Effector memory CD8-positive, alpha-beta T cell (primary cell): ENCODE results near the gene DENND1A.

Source experiments
- ATAC-seq: fragments of 150-1000 bp; cut with Tn5 transposase; replicated peaks from 2 replicates; pipeline ENCODE4 v1.10.0; 2021; ENCODE audit warnings: mild to moderate bottlenecking, moderate library complexity
- DNase-seq, 3 experiments: peaks; one replicate each; pipeline ENCODE4 v3.0.0; 2021
- H3K27ac Mint-ChIP-seq, 2 donors: one replicate each; pipeline ENCODE4 v1.8.0; 2022; ENCODE audit warnings: mild to moderate bottlenecking in 2 of 2, mixed read lengths in 2 of 2, moderate library complexity in 2 of 2
- H3K27me3 Mint-ChIP-seq, 2 donors: one replicate each; pipeline ENCODE4 v1.8.0; 2022; ENCODE audit warnings: mixed read lengths in 2 of 2
- H3K36me3 Mint-ChIP-seq: one replicate; pipeline ENCODE4 v1.8.0; 2022; ENCODE audit warnings: mild to moderate bottlenecking, moderate library complexity, mixed read lengths; ENCODE audit not compliant: insufficient read depth
- H3K4me1 Mint-ChIP-seq, 2 donors: one replicate each; pipeline ENCODE4 v1.8.0; 2022; ENCODE audit warnings: low read depth in 2 of 2, mixed read lengths in 2 of 2
- H3K4me3 Mint-ChIP-seq, 2 donors: one replicate each; pipeline ENCODE4 v1.8.0; 2022; ENCODE audit warnings: mild to moderate bottlenecking in 2 of 2, mixed read lengths in 2 of 2, moderate library complexity in 2 of 2
- H3K9me3 Mint-ChIP-seq, 2 donors: one replicate each; pipeline ENCODE4 v1.8.0; 2022; ENCODE audit warnings: mixed read lengths in 2 of 2

DENND1A gene

GRCh38 chr9:123522251-123522650 is 407.7 kb downstream of the DENND1A start:
- no peaks in the 10 kb centered on the region for H3K9me3 Mint-ChIP-seq
- DNase-seq (no peak), ATAC-seq (no peak)
- H3K4me3 Mint-ChIP-seq = no peak overlapping the region
- no peak overlapping the region for H3K27ac Mint-ChIP-seq
- no peaks in the 10 kb centered on the region for H3K36me3 Mint-ChIP-seq
- H3K4me1 Mint-ChIP-seq = peaks cover 0 to 2% of the 10 kb centered on the region in 2 donors
- no peaks in the 10 kb centered on the region for H3K27me3 Mint-ChIP-seq

GRCh38 chr9:123518338-123518737 is 411.6 kb downstream of the DENND1A start:
- Mint-ChIP-seq H3K9me3 (no peaks in the 10 kb centered on the region), H3K4me1 (peaks cover 0 to 2% of the 10 kb centered on the region in 2 donors), H3K27ac (no peak overlapping the region), H3K27me3 (no peaks in the 10 kb centered on the region), H3K4me3 (no peak overlapping the region), H3K36me3 (no peaks in the 10 kb centered on the region)
- ATAC-seq (no peak), DNase-seq (no peak)

DNA sequence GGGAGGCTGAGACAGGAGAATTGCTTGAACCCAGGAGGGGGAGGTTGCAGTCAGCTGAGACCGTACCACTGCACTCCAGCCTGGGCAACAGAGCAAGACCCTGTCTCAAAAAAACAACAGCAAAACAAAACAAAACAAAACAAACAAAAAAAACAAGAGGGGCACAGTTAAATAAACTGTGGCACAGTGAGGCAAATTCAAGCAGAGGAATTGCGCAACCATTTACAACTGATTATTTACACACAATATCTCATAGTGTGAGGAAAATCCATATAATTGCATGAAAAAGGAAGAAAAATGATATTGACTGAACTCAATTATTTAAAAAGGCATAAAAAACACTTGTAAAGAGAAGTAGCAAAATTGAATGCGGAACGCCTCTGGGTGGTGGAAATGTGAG is 412.4 kb downstream of the DENND1A start:
- no peak for DNase-seq
- no peak for ATAC-seq
- H3K36me3 Mint-ChIP-seq = no peaks in the 10 kb centered on the region
- no peak overlapping the region for H3K27ac Mint-ChIP-seq
- H3K4me3 Mint-ChIP-seq = no peak overlapping the region
- no peaks in the 10 kb centered on the region for H3K27me3 Mint-ChIP-seq
- no peaks in the 10 kb centered on the region for H3K9me3 Mint-ChIP-seq
- peaks cover 0 to 2% of the 10 kb centered on the region in 2 donors for H3K4me1 Mint-ChIP-seq

DNA sequence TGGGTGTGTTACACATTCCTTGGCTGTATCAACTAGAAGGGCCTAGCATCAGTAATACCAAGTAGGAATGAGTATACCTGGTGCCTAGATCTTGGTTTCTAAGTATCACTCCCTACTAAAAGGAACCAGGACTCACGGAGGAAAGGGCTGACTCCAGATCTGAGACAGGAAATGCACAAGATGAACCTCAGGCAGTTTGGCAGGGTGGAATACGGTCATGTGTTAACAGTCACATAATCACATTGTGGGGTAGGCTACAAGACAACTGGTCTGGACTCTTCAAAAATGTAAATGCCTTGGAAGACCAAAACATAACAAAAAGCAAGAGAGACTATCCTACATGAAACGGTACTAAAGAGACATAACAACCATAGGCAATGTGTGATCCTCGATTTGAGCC is 415.2 kb downstream of the DENND1A start:
- Mint-ChIP-seq H3K27ac (no peak overlapping the region), H3K9me3 (no peaks in the 10 kb centered on the region), H3K4me3 (no peak overlapping the region), H3K4me1 (peaks cover 0 to 2% of the 10 kb centered on the region in 2 donors), H3K27me3 (no peaks in the 10 kb centered on the region), H3K36me3 (no peaks in the 10 kb centered on the region)
- DNase-seq (no peak), ATAC-seq (no peak)

GRCh38 chr9:123513554-123513953 is 416.4 kb downstream of the DENND1A start:
- Mint-ChIP-seq H3K27ac (no peak overlapping the region), H3K27me3 (no peaks in the 10 kb centered on the region), H3K36me3 (no peaks in the 10 kb centered on the region), H3K4me1 (peaks cover 0 to 2% of the 10 kb centered on the region in 2 donors), H3K9me3 (no peaks in the 10 kb centered on the region), H3K4me3 (no peak overlapping the region)
- ATAC-seq (no peak), DNase-seq (no peak)

- ATAC-seq = no peak
- no peak overlapping the region for H3K27ac Mint-ChIP-seq
- H3K4me1 Mint-ChIP-seq = no peaks in the 10 kb centered on the region
- H3K9me3 Mint-ChIP-seq = no peaks in the 10 kb centered on the region
- peaks cover 2% of the 10 kb centered on the region for H3K36me3 Mint-ChIP-seq
- no peaks in the 10 kb centered on the region for H3K27me3 Mint-ChIP-seq
- H3K4me3 Mint-ChIP-seq = no peak overlapping the region
- DNase-seq = no peak
Measured at GRCh38 chr9:123511326-123512277, 418.3 kb downstream of the DENND1A start.

GRCh38 chr9:123509646-123510045 is 420.3 kb downstream of the DENND1A start:
- Mint-ChIP-seq H3K27me3 (no peaks in the 10 kb centered on the region), H3K4me3 (no peak overlapping the region), H3K9me3 (no peaks in the 10 kb centered on the region), H3K4me1 (no peaks in the 10 kb centered on the region), H3K36me3 (peaks cover 2% of the 10 kb centered on the region), H3K27ac (no peak overlapping the region)
- no peak for ATAC-seq
- no peak for DNase-seq

DNA sequence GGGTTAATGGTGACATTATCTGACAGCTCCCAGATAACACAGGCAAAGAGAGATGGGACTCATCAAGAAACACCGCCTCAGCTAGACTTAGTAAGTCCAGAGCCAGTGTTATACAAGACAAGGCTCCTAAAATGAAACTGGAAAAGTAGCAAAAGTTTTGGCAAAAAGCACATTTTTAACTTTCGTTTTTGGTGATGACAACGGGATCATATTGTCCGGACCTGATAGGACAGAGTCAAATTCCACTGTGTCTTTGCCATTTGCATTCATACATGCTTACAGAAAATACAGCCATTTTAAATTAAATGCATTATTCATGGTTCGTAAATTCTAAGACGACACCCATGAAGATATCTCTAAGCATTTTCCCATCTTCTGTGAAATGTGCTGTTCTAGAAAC is 421.9 kb downstream of the DENND1A start:
- peaks cover 2% of the 10 kb centered on the region for H3K36me3 Mint-ChIP-seq
- H3K9me3 Mint-ChIP-seq = no peaks in the 10 kb centered on the region
- H3K27me3 Mint-ChIP-seq = no peaks in the 10 kb centered on the region
- H3K4me3 Mint-ChIP-seq = no peak overlapping the region
- ATAC-seq (no peak), DNase-seq (no peak)
- H3K4me1 Mint-ChIP-seq = no peaks in the 10 kb centered on the region
- no peak overlapping the region for H3K27ac Mint-ChIP-seq

- H3K9me3 Mint-ChIP-seq = no peaks in the 10 kb centered on the region
- no peaks in the 10 kb centered on the region for H3K4me1 Mint-ChIP-seq
- no peak overlapping the region for H3K4me3 Mint-ChIP-seq
- no peak for DNase-seq
- peaks cover 2% of the 10 kb centered on the region for H3K36me3 Mint-ChIP-seq
- no peak overlapping the region for H3K27ac Mint-ChIP-seq
- ATAC-seq = no peak
- H3K27me3 Mint-ChIP-seq = no peaks in the 10 kb centered on the region
Measured at GRCh38 chr9:123505496-123505895, 424.4 kb downstream of the DENND1A start.

DNA sequence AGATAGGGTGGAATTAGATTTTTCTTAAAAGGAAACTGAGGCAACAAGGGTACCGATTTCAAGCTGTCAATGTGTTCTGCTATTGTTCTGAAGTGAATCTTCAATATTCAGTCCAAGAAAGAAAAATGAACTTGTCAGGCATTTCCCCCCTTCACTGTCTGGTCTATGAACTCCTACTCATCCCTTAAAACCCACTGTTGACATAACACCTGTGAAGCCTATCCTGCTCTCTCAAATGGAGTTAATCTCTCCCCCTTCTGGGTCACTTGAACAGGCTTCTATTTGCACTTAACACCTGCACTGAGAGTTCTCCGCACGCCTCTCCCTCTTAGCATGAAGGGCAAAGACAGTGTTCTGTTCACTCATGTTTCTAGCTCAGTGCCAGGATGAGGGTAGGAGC is 429.6 kb downstream of the DENND1A start:
- H3K36me3 Mint-ChIP-seq = no peaks in the 10 kb centered on the region
- DNase-seq = no peak
- H3K27me3 Mint-ChIP-seq = no peaks in the 10 kb centered on the region
- no peaks in the 10 kb centered on the region for H3K4me1 Mint-ChIP-seq
- ATAC-seq = no peak
- no peaks in the 10 kb centered on the region for H3K9me3 Mint-ChIP-seq
- H3K27ac Mint-ChIP-seq = no peak overlapping the region
- H3K4me3 Mint-ChIP-seq = no peak overlapping the region

DNA sequence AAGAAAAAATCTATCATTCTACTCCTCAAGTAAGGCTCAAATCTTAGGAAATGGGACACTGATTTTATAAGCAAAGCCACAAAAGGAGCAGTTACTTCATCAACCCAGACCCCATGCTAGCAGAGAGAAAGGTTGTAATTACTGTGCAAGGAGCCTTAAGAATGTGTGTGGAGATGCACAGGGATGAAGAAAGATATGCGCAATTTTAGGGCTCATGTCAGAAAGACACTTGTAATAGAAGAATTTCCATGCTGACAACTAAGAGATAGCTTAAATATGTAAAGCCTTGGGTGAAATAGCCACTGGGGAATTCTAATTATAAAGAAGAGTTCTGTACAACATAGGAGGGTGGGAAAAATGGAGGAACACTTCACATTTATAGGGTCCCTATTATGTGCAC is 432.1 kb downstream of the DENND1A start:
- Mint-ChIP-seq H3K27me3 (no peaks in the 10 kb centered on the region), H3K4me3 (no peak overlapping the region), H3K27ac (no peak overlapping the region), H3K9me3 (no peaks in the 10 kb centered on the region), H3K36me3 (no peaks in the 10 kb centered on the region), H3K4me1 (peaks cover 0 to 2% of the 10 kb centered on the region in 2 donors)
- DNase-seq (no peak), ATAC-seq (no peak)

DNA sequence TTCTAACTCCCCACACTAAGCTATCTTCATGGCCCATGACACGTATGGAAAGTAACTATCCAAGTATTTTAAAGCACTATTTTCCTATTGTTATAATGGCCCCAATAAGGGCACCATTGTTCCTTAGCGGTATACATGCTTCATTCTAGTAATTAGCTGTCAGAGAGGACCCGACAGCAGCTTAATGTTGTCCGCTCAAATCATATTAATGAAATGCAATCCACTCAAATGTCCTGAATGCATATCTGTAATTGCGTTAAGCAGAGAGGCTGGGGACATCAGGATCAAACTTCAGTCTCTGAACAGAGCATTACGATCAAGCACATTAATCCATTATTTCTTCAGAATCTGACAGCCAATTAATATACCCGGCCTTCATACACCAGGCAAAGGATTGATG is 434.2 kb downstream of the DENND1A start:
- Mint-ChIP-seq H3K4me3 (no peak overlapping the region), H3K9me3 (no peaks in the 10 kb centered on the region), H3K27me3 (no peaks in the 10 kb centered on the region), H3K36me3 (no peaks in the 10 kb centered on the region), H3K4me1 (peaks cover 0 to 2% of the 10 kb centered on the region in 2 donors), H3K27ac (no peak overlapping the region)
- ATAC-seq = no peak
- no peak for DNase-seq

DNA sequence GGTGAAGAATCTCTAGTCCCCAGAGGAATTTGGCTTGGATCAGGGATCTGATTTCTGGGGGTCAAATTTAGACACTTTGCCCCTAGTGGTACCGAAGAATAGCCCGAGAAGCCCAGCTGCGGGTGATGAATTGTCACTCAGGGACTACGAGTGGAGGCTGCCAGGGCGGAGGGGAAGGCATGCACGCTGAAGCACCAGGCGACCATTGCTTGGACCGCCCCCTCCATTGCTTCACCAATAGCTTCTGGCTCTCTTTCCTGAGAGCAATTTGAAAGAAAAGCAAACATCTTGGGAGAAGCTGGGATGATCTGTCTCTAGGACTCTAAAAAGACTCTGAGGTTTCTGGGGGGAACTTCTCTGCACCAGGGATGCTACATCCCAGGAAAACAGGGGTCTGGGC is 436.3 kb downstream of the DENND1A start:
- no peaks in the 10 kb centered on the region for H3K27me3 Mint-ChIP-seq
- no peak overlapping the region for H3K27ac Mint-ChIP-seq
- H3K4me3 Mint-ChIP-seq = no peak overlapping the region
- no peaks in the 10 kb centered on the region for H3K9me3 Mint-ChIP-seq
- ATAC-seq = no peak
- no peaks in the 10 kb centered on the region for H3K36me3 Mint-ChIP-seq
- no peak for DNase-seq
- peaks cover 0 to 2% of the 10 kb centered on the region in 2 donors for H3K4me1 Mint-ChIP-seq

DNA sequence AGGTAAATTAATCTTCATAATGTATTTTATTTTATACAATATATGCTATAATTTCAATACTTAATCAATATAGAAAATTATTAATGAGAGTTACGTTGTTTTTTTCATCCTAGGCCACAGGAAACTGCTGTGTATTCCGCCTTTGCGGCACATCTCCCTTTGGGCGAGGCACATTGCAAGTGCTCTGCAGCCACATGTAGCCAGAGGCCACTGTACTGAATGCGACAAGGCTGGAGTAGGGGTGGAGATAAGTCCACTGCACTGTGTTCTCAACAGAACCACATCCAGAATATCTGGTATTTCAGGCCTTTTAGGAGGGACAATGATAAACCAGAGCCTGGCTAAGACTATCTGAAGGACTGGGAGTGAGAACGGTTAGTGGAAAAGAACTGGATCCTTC is 439.2 kb downstream of the DENND1A start:
- Mint-ChIP-seq H3K4me1 (peaks cover 0 to 2% of the 10 kb centered on the region in 2 donors), H3K4me3 (no peak overlapping the region), H3K27me3 (no peaks in the 10 kb centered on the region), H3K9me3 (no peaks in the 10 kb centered on the region), H3K36me3 (no peaks in the 10 kb centered on the region), H3K27ac (no peak overlapping the region)
- ATAC-seq = no peak
- no peak for DNase-seq
